HEK293 (cell line): ENCODE results near the gene PLCB1.
A peak's percentile ranks its signal among the peaks of the same experiment; 100 is the strongest.

ENCODE experiments used
- CTCF ChIA-PET: fragments of 350-600 bp; formaldehyde crosslinking; extraction: SDS; loops from one replicate; lab custom pipeline; 2021; ENCODE audit warnings: antibody characterized with exemption; lab: Yijun Ruan, JAX
- POLR2A ChIA-PET: fragments of 300-600 bp; formaldehyde crosslinking; extraction: SDS; loops from one replicate; lab custom pipeline; 2020; ENCODE audit warnings: antibody characterized with exemption, inconsistent platforms; lab: Yijun Ruan, JAX
- H3K27ac ChIP-seq: fragments of 200-500 bp; sonication (Bioruptor generic); 2 replicates; pipeline ENCODE4 v1.5.1; 2014; ENCODE audit warnings: low read depth, low read length, control low read depth, inconsistent platforms; ENCODE audit errors: extremely low read depth
- H3K36me3 ChIP-seq, 2 experiments: fragments of 200-500 bp in 1 of 2; sonication (Bioruptor generic) in 1 of 2; 1 replicate in 1 of 2; 2 replicates in 1 of 2; pipeline ENCODE4 v1.5.1; 2014 to 2017; ENCODE audit warnings: inconsistent platforms in 2 of 2, low read length in 2 of 2; ENCODE audit not compliant: control insufficient read depth in 2 of 2, insufficient read depth in 1 of 2
- H3K4me1 ChIP-seq: fragments of 200-500 bp; sonication (Bioruptor generic); 2 replicates; pipeline ENCODE4 v1.5.1; 2014; ENCODE audit warnings: mild to moderate bottlenecking, low read length, inconsistent platforms; ENCODE audit not compliant: control insufficient read depth, insufficient read depth
- H3K4me3 ChIP-seq: 2 replicates; pipeline ENCODE4 v1.5.1; 2011; ENCODE audit warnings: low read depth, mild to moderate bottlenecking, control low read depth, low read length, moderate library complexity
- H3K9me3 ChIP-seq: fragments of 200-500 bp; sonication (Bioruptor generic); 2 replicates; pipeline ENCODE4 v1.5.1; 2014; ENCODE audit warnings: low read depth, low read length, inconsistent platforms; ENCODE audit not compliant: control insufficient read depth, insufficient read depth
- MEIS1 ChIP-seq: sonication (generic); formaldehyde crosslinking; IDR thresholded peaks from 2 replicates; pipeline ENCODE4 v1.8.1; 2022; ENCODE audit warnings: missing genetic modification reagents, mild to moderate bottlenecking, borderline replicate concordance
- TSHZ1 ChIP-seq: fragments of 450-650 bp; formaldehyde crosslinking; IDR thresholded peaks from 2 replicates; pipeline ENCODE4 v1.5.1; 2016; ENCODE audit warnings: missing biosample characterization, missing genetic modification characterization, borderline replicate concordance
- ZNF10 ChIP-seq: fragments of 450-650 bp; formaldehyde crosslinking; IDR thresholded peaks from 2 replicates; pipeline ENCODE4 v1.5.1; 2017; ENCODE audit warnings: missing biosample characterization, missing genetic modification characterization
- ZNF146 ChIP-seq: fragments of 450-650 bp; formaldehyde crosslinking; IDR thresholded peaks from 2 replicates; pipeline ENCODE4 v1.5.1; 2016; ENCODE audit warnings: missing biosample characterization, missing genetic modification characterization
- ZNF391 ChIP-seq: fragments of 450-650 bp; formaldehyde crosslinking; IDR thresholded peaks from 2 replicates; pipeline ENCODE4 v1.5.1; 2016; ENCODE audit warnings: low read depth, missing biosample characterization, missing genetic modification characterization, borderline replicate concordance
- ZNF747 ChIP-seq: fragments of 450-650 bp; formaldehyde crosslinking; IDR thresholded peaks from 2 replicates; pipeline ENCODE4 v1.5.1; 2016; ENCODE audit warnings: missing biosample characterization, missing genetic modification characterization
- ZNF776 ChIP-seq: fragments of 450-650 bp; formaldehyde crosslinking; IDR thresholded peaks from 2 replicates; pipeline ENCODE4 v1.5.0; 2017; ENCODE audit warnings: missing biosample characterization, missing genetic modification characterization, borderline replicate concordance
- TF ChIP-seq, protein P1 (sequence below): fragments of 450-650 bp; formaldehyde crosslinking; IDR thresholded peaks from 2 replicates; pipeline ENCODE4 v1.5.1; 2016; ENCODE audit warnings: missing biosample characterization, missing genetic modification characterization
- TF ChIP-seq, protein P2 (sequence below): fragments of 450-650 bp; formaldehyde crosslinking; IDR thresholded peaks from 2 replicates; pipeline ENCODE4 v1.5.1; 2016; ENCODE audit warnings: missing biosample characterization, missing genetic modification characterization
- TF ChIP-seq, protein P3 (sequence below): fragments of 450-650 bp; formaldehyde crosslinking; IDR thresholded peaks from 2 replicates; pipeline ENCODE4 v1.5.1; 2016; ENCODE audit warnings: missing biosample characterization, missing genetic modification characterization

PLCB1 gene

GRCh38 chr20:8254911-8255582, 123.0 kb downstream of the PLCB1 start:
- Histone ChIP-seq H3K4me1 (0 out of 2 replicates have a peak, but pooled peaks cover 3% of the 10 kb centered on the region), H3K27ac (no peak overlapping the region), H3K36me3 (no peaks in the 10 kb centered on the region)
- TF ChIP-seq ZNF146 (no peak), ZNF391 (no peak), TSHZ1 (no peak), ZNF747 (no peak), MEIS1 (no peak), ZNF10 (no peak)
- TF ChIP-seq, protein P1, sequence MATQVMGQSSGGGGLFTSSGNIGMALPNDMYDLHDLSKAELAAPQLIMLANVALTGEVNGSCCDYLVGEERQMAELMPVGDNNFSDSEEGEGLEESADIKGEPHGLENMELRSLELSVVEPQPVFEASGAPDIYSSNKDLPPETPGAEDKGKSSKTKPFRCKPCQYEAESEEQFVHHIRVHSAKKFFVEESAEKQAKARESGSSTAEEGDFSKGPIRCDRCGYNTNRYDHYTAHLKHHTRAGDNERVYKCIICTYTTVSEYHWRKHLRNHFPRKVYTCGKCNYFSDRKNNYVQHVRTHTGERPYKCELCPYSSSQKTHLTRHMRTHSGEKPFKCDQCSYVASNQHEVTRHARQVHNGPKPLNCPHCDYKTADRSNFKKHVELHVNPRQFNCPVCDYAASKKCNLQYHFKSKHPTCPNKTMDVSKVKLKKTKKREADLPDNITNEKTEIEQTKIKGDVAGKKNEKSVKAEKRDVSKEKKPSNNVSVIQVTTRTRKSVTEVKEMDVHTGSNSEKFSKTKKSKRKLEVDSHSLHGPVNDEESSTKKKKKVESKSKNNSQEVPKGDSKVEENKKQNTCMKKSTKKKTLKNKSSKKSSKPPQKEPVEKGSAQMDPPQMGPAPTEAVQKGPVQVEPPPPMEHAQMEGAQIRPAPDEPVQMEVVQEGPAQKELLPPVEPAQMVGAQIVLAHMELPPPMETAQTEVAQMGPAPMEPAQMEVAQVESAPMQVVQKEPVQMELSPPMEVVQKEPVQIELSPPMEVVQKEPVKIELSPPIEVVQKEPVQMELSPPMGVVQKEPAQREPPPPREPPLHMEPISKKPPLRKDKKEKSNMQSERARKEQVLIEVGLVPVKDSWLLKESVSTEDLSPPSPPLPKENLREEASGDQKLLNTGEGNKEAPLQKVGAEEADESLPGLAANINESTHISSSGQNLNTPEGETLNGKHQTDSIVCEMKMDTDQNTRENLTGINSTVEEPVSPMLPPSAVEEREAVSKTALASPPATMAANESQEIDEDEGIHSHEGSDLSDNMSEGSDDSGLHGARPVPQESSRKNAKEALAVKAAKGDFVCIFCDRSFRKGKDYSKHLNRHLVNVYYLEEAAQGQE (tag by site-specific recombination) = no peak
- TF ChIP-seq, protein P2, sequence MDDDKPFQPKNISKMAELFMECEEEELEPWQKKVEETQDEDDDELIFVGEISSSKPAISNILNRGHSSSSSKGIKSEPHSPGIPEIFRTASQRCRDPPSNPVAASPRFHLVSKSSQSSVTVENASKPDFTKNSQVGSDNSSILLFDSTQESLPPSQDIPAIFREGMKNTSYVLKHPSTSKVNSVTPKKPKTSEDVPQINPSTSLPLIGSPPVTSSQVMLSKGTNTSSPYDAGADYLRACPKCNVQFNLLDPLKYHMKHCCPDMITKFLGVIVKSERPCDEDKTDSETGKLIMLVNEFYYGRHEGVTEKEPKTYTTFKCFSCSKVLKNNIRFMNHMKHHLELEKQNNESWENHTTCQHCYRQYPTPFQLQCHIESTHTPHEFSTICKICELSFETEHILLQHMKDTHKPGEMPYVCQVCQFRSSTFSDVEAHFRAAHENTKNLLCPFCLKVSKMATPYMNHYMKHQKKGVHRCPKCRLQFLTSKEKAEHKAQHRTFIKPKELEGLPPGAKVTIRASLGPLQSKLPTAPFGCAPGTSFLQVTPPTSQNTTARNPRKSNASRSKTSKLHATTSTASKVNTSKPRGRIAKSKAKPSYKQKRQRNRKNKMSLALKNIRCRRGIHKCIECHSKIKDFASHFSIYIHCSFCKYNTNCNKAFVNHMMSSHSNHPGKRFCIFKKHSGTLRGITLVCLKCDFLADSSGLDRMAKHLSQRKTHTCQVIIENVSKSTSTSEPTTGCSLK (tag by site-specific recombination) = no peak
- TF ChIP-seq, all 188 proteins: peak for 0
- CTCF ChIA-PET = interaction anchor here (0.6 kb wide), 1 partner anchor 313 kb away, joined by 3 read pairs; no protein-coding TSS in a partner anchor
- POLR2A ChIA-PET = no interaction called here
- Histone ChIP-seq H3K9me3 (no peaks in the 10 kb centered on the region), H3K4me3 (no peak overlapping the region)

- Histone ChIP-seq H3K4me1 (no peaks in the 10 kb centered on the region), H3K27ac (no peak overlapping the region), H3K4me3 (no peak overlapping the region), H3K9me3 (no peaks in the 10 kb centered on the region), H3K36me3 (no peaks in the 10 kb centered on the region)
- TF ChIP-seq, protein P3, sequence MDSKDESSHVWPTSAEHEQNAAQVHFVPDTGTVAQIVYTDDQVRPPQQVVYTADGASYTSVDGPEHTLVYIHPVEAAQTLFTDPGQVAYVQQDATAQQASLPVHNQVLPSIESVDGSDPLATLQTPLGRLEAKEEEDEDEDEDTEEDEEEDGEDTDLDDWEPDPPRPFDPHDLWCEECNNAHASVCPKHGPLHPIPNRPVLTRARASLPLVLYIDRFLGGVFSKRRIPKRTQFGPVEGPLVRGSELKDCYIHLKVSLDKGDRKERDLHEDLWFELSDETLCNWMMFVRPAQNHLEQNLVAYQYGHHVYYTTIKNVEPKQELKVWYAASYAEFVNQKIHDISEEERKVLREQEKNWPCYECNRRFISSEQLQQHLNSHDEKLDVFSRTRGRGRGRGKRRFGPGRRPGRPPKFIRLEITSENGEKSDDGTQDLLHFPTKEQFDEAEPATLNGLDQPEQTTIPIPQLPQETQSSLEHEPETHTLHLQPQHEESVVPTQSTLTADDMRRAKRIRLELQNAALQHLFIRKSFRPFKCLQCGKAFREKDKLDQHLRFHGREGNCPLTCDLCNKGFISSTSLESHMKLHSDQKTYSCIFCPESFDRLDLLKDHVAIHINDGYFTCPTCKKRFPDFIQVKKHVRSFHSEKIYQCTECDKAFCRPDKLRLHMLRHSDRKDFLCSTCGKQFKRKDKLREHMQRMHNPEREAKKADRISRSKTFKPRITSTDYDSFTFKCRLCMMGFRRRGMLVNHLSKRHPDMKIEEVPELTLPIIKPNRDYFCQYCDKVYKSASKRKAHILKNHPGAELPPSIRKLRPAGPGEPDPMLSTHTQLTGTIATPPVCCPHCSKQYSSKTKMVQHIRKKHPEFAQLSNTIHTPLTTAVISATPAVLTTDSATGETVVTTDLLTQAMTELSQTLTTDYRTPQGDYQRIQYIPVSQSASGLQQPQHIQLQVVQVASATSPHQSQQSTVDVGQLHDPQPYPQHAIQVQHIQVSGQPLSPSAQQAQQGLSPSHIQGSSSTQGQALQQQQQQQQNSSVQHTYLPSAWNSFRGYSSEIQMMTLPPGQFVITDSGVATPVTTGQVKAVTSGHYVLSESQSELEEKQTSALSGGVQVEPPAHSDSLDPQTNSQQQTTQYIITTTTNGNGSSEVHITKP (tag by site-specific recombination) = peak; percentile 42; the same call in 1 of the 2 replicates
- no peak for TF ChIP-seq ZNF776 (tag by site-specific recombination)
- CTCF ChIA-PET = no interaction called here
- POLR2A ChIA-PET = no interaction called here
Measured at GRCh38 chr20:8255945-8256632, 124.0 kb downstream of the PLCB1 start.
